Measurements from ENCODE around the gene GNB1.

DNA sequence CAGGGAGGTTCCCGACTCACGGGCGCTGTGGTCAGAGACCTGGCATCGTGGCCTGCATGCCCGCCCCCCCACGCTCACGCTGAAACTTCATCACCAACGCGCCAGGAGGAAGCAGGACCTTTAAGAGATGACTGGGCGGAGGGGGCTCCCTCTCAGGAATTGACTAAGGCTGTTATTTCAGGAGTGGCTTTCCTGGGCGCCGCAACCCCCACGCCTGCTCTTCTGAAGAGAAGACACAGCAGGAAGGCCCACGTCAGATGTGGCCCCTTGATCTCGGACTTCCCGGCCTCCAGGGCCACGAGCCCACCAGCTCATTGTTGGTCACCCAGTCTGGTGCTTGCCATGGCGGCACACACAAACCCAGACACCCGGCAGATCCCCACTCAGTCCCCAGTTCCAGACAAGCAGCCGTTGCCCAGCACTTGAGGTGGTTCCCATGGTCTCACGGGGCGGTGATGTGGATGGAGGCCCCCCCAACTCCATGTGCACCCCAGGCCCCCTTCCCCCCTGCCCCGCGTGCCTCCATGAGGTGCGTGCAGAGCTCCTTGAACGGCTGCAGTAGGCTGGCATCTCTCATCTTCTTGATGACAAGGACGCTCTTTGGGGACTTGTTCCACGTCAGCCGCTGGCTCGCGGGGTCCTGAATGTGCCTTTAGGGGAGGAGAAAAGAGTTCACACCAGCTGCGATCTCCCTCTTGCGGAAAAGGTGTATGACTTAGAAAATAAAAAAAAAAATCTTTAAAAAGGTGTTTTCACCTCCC lies 134.0 kb downstream of the GNB1 start:
- TF ChIP-seq, protein P1, sequence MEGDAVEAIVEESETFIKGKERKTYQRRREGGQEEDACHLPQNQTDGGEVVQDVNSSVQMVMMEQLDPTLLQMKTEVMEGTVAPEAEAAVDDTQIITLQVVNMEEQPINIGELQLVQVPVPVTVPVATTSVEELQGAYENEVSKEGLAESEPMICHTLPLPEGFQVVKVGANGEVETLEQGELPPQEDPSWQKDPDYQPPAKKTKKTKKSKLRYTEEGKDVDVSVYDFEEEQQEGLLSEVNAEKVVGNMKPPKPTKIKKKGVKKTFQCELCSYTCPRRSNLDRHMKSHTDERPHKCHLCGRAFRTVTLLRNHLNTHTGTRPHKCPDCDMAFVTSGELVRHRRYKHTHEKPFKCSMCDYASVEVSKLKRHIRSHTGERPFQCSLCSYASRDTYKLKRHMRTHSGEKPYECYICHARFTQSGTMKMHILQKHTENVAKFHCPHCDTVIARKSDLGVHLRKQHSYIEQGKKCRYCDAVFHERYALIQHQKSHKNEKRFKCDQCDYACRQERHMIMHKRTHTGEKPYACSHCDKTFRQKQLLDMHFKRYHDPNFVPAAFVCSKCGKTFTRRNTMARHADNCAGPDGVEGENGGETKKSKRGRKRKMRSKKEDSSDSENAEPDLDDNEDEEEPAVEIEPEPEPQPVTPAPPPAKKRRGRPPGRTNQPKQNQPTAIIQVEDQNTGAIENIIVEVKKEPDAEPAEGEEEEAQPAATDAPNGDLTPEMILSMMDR (conservative IDR thresholded peaks at IDR 0.05; ENCODE audit: low read depth, low read length) = no peak
- no peak for TF ChIP-seq EZH2 (IDR thresholded peaks at IDR 0.05; ENCODE audit: borderline replicate concordance, low read depth, low read length, poor library complexity, severe bottlenecking)
